Ammon's horn (tissue), 1 donor: ENCODE data around the gene DAPK2.

Experiments
- DNase-seq: peaks from one replicate; pipeline ENCODE4 v3.0.0-alpha.2; 2016; ENCODE audit warnings: low spot score

Gene DAPK2

DNA sequence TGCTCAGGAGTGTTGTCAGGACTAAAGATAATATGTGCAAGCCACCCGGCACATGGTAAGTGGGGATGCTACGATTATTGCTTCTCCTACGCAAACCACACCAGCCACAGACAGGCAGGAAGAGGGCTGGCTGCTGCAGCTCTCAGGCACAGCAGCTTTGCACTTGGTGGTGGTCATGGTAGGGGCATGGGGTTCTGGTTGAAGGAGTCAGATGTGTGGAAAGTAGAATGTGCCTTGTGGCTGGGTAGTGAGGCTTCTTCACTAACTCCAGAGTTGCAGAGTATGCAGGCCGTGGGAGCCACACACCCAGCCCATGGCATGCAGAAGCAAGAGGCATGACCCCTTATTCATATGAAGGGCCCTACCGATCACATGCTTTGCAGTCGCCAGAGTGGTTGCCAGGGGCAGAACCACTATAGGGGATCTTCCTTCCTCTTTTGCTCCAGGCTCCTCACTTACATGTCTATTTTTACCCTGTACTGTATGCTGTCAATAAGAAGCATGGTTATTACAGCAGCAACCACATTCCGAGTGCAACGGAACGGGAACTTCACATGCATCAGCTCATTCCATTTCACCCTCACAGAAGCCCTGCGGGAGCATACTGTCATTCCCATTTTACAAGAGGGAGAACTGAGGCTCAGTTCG is 153.4 kb downstream of the DAPK2 start:
- DNase-seq = peak; percentile 54

DNA sequence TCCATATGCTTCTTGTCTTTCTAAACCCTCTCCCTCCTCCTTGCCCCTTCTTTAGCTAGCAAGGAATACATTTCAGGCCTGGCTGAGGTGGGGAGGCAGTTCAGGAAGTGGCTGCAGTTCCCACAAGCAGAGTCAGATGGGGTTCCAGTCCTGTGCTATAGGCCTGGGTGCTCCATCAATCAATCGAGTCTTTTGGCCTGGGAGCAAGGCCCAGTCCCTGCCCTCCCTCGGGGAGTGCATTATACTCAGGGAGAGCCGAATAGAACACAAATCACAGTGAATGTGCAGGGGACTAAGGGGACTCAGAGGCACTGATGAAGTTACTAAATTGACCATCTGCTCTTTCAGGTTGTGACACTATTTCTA is 154.5 kb downstream of the DAPK2 start:
- DNase-seq = no peak

DNA sequence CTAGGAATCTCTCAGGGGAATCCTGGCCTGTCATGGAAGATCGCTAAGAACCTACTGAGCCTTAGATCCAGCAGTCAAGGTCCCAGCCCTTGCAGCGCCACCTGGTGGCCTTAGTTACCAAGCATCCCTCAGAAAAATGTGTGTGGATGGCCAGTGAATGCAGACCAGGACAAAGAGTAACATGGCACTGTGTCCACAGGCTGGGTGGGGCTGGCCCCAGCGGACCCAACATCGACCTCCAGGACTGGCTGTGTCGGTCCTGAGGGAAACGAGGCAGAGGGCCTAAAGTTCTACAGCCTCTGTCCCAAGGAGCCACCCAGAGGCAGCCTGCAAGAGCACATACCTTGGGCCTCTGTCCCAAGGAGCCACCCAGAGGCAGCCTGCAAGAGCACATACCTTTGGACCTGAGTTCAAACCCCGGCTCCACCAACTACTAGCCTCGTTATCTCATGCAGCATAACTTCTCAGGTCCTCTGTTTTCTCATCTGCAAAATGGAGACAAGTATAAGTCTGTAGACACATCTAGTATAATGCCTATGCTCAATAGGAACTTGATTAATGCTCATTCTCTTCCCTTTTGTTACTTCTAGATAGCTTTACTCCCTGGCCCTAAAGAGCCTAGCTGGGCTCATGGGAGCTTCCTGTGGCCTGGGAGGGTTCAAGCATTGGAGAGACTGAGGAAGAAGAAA is 155.1 kb downstream of the DAPK2 start:
- DNase-seq = peak; percentile 86

DNA sequence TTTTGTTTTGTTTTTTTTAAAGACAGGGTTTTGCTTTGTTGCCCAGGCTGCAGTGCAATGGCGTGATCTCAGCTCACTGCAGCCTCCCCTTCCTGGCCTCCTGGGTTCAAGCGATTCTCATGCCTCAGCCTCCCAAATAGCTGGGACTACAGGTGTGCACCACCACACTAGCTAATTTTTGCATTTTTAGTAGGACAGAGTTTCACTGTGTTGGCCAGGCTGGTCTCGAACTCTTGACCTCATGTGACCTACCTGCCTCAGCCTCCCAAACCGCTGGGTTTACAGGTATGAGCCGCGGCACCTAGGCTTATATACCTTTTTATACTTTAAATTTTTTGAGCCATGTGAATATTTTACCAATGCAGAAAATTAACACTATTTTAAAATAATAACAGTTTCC is 155.7 kb downstream of the DAPK2 start:
- DNase-seq = no peak

DNA sequence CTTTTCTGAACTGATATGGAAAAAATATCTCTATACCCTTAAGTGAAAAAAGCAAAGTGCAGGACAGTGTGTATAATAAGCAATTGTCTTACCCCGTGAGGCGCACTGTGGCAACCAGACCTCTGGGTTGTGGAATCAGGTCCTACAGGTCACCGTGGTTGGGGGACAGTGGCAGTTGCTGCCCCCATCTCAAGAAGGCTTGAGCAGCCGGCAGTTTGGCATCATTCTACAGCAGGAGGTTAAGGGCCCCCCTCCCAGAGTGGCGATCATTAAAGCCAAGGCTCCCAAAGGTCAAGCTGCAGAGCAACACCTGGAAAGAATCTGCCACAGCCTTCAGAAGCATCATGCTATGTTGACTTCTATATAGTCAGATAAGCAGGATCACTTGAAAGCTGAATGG is 156.5 kb downstream of the DAPK2 start:
- no peak for DNase-seq

DNA sequence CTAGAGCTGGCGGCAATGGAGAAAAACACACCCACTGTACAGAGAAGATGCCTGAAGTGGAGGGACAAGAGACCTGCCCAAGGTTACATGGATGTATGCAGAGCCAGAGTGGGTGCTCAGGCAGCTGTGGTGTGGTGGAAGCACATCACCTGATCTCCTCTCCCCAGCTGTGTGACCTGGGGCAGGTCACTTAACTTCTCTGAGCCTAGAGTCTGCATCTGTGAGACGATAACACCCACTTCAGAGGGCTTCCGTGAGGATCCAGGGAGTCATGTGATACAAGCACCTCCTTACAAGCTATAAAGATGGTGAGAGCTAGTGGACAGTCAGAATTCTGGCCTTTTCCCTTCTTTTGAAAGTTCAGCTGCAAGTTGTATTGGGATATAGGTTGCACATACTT is 157.5 kb downstream of the DAPK2 start:
- no peak for DNase-seq

DNA sequence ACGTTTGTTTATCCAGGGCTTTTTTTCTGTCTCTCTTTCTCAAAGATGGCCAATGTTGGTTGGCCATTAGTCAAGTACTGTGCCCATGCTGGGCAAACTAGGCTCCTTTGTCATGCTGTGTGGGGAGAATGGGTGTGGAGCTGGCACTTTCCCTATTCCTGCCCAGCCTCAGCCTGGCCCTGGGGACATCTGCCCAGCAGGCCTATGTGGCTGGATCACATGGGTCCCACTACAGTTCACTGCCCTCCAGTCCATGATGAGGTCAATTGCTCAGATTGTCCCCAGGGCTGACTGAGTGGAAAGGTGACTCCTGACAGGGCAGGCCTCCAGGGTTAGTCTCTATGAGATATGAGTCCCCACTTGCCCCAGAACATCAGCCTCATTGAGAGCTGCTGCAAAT is 158.1 kb downstream of the DAPK2 start:
- DNase-seq = peak; percentile 68

DNA sequence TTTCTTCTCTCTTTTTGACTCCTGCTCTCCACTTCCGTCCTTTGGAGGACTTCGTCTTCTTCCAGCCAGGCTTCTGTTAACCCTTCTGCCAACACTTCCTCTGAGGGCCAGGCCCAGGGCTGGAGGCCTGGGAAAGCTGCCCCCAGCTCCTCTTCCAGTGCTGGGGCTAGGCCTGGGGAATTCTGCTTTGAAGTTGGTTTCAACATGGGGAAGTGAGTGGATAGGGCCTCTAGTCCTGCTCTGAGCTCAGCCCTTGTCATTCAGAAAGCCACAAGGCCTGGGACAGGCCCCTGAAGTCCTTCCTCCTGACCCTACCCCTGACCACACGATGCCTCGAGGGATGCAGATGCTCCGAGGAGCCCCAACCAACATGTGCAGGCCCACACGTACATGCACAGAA is 158.7 kb downstream of the DAPK2 start:
- no peak for DNase-seq

DNA sequence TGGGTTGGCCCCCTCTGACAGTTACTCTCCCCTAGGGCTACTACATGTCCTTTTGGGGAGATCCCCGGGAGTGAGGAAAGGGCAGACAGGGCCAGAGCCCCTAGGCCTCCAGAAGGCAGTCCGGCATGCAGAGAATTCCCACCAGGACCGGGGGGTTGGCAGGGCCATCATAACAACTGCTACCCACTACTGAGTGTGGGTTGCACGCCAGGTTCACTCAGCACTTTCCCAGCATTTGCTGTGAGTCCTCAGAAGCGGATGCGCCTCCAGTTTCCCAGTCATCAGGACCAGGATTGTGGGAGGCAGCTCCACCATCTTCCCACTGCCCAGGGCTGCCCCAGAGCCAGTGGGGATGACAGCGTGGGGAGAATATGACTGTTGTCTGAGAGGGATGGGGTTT is 161.3 kb downstream of the DAPK2 start:
- DNase-seq = no peak

DNA sequence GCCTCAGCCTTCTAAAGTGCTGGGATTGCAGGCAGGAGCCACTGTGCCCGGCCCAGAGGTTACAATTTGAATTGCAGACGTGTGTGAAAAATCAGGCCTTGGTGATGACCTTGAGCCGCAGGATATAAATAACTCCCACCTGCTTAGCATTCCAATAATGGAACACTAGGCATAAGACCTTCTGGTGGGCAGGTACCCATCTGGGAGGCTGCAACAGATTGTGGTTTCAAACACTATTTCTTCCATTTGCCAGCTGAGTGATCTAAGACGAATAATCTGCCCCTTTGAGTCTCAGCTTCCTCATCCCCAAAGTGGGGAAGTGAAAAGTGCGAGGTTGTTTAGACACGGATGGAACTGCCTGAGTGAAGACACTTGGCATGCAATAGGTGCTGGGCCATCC is 164.9 kb downstream of the DAPK2 start:
- peak; percentile 27 for DNase-seq

DNA sequence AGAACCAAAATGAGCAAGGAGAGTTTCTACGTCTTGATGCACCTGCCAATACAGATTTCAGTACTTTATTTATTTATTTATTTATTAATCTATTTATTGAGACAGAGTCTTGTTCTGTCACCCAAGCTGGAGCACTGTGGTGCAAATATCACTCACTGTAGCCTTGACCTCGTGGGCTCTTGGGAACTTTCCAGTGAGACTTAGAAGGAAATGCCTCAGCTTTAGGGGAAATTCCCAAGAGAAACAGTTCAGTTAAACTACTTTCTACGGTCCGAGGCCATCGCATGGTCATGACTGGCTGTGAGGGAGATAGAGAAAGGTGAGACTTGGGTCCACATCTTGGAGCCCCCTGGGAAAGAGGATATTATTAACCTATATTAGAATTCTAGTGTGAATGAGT is 165.5 kb downstream of the DAPK2 start:
- no peak for DNase-seq

DNA sequence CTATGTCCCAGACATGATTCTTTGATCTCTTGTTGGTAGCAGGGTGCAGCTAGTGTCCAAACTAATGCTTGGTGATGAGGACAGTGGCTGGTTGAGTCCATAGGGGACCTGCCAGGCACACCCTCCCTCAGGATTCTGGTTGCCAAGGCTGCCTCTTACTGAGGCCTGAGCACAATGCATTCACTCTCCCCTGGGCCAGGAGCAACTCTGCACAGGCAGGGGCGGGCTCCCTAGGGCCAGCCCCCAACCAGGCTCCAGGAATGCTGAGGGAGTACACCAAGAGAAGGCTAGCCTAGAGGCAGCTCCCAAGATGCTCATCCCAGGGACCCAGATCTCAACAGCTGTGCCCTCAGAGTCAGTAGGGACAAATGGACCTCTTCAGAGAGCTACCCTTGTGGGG is 166.3 kb downstream of the DAPK2 start:
- DNase-seq = no peak

DNA sequence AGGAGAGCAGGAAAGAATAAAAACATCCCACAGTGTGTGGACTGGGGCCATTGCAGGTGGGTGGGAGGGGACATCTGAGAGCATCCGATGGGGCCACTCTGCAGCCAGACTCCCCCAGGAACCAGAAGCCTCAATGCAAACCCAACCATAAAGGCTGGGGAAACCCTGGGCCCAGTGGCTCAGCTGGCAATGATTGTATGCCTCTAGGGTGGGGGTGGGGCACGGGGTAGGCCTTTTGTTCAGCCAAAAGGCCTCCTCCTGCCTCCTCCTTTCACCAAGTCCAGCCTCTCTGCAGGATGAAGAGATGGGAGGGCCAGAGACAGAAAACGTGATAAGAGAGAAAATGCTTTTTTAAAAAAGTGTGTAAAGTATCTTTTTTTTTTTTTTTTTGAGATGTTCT is 167.1 kb downstream of the DAPK2 start:
- DNase-seq = no peak

DNA sequence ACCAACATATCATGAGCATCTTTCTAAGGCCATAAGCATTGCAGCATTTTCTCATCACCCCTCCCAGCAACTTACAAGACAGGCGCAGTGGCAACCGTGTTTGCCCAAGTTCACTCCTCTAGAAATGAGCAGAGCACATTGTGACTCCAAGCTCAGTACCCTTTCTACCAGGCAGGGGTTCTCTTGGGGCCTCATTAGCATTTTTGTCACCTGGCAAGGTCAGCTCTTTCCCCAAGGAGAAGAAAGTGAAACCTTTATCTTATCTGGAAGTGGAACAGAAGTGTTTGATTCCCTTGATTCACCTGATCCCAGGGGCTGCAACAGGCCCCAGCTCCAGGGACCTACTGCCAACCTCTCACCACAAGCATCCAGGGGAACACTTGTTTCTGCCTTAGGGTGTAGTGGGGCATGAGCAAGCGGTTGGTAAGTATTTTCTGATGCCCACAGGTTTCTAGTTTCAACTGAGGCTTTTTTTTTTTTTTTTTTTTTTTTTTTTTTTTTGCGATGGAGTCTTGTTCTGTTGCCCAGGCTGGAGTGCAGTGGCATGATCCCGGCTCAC is 168.5 kb downstream of the DAPK2 start:
- DNase-seq = no peak

DNA sequence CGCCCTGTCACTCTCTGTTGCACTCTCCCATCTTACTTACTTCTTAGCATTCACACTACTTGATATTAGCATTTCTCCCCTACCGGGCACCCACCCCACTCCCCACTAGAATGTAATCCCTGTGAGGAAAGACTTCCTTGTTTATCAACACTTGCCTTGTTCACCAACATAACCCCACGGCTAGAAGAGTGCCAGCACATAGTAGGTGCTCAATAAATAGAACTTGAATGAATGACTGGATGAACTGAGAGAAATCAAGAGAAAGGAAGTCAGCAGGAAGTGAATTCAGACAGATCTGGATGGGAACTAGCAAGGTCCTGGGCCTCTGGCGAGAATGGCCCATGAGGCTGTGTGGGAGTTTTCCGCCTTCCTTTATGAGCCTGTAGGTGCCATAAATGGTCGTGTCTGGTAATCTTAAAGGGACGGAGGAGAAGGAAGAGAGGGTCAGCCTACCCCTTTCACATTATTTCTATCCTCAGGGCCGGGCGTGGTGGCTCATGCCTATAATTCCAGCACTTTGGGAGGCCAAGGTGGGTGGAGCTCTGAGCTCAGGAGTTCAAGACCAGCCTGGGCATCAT is 170.1 kb downstream of the DAPK2 start:
- no peak for DNase-seq

DNA sequence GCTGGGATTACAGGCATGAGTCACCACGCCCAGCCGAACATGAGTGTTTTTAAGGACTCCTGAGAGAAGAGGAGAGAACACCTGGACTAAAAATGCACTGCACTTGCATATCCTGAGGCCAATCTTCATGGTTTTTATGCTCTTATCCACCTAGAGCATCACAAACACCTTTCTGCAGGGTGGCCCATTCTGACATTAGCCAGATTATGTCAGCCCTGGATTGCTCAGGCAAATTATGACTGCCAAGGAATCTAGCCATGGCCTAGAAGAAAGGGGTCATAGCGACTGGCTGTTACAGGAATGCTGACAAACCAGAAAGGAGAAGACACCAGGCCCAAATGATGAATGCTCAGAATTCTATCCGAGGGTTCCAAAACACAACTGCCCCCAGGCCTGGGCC is 171.7 kb downstream of the DAPK2 start:
- DNase-seq = no peak

DNA sequence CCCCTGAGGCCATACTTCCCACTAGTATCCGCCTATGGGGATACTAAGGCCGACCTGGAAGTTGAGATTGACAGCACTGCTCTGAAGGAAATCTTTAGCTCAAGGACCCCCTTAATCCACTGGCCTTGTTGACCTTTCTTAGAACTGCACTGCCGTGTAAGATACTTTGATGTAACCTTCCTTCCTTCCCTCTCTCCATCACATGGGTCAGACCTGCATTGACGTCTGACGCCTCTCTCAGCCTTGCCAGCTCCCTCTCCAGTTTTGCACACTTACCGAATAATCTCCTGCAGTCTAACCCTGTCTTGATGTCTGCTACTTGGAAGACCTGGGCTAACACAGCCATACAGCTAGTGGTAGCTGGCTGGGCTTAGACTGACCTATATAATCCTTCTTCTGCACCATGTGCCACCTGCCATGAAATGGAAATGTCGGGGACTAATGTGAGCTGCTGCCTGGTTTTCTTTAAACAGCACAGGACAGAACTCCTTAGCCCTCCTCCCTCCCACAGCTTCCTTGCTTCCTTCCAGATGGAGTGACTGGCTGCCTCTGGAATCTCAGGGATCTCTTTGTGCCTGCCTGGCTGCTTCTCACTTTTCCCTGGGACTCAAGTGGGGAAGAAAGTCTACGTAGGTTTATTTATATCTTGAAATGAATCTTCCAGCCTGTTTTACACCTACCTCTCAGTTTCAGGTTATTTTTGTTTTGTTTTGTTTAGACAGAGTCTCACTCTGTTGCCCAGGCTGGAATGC is 173.3 kb downstream of the DAPK2 start:
- no peak for DNase-seq

DNA sequence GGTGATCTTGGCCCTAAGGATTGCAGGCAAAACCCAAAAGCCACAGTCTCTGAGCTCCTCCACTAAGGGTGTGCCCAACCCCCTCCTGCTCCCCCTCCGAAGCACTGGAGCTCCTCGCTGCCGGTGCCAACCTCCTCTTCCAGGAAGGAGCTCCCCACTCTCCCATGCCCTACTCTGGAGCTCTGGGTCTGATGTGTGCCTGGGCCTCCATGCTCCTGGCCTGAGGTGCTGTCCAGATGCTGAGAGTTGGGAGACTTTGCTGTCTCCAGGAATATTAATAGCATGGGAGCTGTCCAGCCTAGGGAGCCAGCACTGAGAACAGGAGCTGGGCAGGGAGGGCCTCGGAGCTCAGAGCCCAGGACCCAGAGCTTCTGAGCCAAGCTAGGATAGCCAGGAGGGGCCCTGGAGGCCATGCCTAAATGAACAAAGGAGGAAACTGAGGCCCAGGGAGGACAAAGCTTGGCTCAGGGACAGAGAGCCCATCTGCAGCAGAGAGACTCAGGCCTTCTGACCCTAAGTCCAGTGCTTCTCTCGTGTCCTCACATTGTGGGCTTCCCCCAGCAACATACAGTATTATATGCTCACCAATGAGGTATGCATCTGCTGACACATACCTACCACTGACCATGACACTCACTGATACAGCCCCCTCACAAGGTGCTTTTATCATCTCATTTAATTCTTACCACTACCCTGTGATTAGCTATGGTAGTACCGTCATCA is 175.6 kb downstream of the DAPK2 start:
- no peak for DNase-seq

DNA sequence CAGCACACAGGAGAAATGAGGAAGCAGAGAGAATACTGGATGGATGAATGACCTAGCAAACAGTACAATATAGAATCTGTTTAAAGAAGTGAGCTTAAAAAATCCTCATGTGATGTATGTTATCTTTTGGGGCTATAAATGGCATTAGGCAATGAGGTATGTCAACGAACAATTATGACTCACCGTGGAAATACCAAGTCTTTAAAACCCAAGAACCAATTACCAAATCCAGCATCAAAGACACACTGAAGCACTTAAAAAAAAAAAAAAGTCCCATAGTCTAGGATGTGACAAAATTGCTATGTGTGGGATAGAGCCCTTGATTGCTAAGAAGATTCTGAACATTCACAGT is 176.3 kb downstream of the DAPK2 start:
- no peak for DNase-seq

DNA sequence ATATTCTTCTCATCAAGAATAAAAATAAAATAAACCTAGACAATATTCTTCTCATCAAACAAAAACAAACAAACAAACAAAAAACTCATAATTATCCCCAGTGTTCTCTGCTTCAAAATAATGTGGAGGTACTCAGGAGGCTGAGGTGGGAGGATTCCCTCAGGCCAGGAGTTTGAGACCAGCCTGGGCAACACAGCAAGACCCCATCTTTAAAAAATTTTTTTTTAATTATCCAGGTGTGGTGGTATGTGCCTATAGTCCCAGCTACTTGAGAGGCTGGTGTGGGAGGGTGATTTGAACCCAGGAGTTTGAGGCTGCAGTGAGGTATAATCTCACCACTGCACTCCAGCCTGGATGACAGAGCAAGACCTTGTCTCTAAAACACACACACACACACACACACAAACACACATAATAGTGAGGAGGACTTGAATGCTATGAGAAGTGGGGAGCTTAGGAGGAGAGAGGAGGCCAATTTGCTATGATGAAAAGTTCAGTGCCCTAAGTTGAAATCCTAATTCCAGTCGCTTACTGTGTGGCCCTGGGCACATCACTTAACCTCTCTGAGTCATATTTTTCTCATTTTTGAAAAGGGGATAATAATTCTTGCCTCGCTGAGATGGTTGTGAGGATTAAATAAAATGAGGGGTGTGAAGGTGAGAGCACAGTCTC is 176.8 kb downstream of the DAPK2 start:
- no peak for DNase-seq

DNA sequence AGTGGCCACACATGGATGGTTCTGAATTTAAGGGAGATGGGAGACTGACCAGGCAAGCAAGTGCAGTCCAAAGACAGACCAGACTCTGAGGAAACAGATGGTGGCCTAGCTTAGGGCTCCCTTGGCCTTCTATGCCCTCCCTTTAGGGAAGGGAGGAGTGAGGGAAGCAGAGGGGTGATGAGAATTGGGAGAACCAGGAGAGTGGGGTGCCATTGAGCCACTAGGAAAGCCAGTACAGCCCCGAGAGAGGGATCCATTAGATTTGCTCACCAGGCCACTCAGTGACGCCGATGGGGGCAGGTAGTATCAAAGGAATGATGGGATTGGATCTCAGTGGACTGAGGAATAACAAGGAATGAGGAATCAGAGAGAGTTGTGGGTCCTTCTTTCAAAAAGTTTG is 182.1 kb downstream of the DAPK2 start:
- no peak for DNase-seq
